Heart left ventricle (tissue), 16 donors: ENCODE measurements around the gene EVL. TPM values are rescaled to one million over a fixed set of nuclear protein-coding genes. Genes with fewer than 3 reads are reported as not detected.

Experiments
- ATAC-seq, 4 donors: fragments of 200-7000 bp; cut with Tn5 transposase; one replicate each; pipeline ENCODE4 v1.9.1; 2020 to 2022; ENCODE audit warnings: moderate library complexity in 4 of 4, mild to moderate bottlenecking in 3 of 4, moderate number of reproducible peaks in 1 of 4
- DNase-seq, 5 donors: peaks; one replicate each; pipeline ENCODE4 v3.0.0-alpha.2; 2020
- H3K27ac ChIP-seq, 12 donors: fragments of 200-600 bp; sonication (generic) in 4 of 12; one replicate each; pipeline versions ENCODE4 v1.5.0 to v1.8.0; 2016 to 2022; ENCODE audit warnings: mild to moderate bottlenecking in 2 of 12
- H3K27me3 ChIP-seq, 9 donors: fragments of 200-600 bp; sonication (generic) in 2 of 9; one replicate each; pipeline versions ENCODE4 v1.5.1 to v1.8.0; 2016 to 2022; ENCODE audit warnings: mild to moderate bottlenecking in 3 of 9
- H3K36me3 ChIP-seq, 9 donors: fragments of 200-600 bp; sonication (generic) in 2 of 9; one replicate each; pipeline versions ENCODE4 v1.5.0 to v1.8.0; 2018 to 2022; ENCODE audit warnings: mild to moderate bottlenecking in 2 of 9
- H3K4me1 ChIP-seq, 12 donors: fragments of 200-600 bp; sonication (generic) in 4 of 12; one replicate each; pipeline versions ENCODE4 v1.5.0 to v1.8.0; 2016 to 2022; ENCODE audit warnings: mild to moderate bottlenecking in 3 of 12
- H3K4me3 ChIP-seq, 12 donors: fragments of 200-600 bp; sonication (generic) in 4 of 12; one replicate each; pipeline versions ENCODE4 v1.5.0 to v1.8.0; 2017 to 2022; ENCODE audit warnings: mild to moderate bottlenecking in 9 of 12, moderate library complexity in 4 of 12
- H3K9me3 ChIP-seq, 12 donors: fragments of 200-600 bp; sonication (generic) in 4 of 12; one replicate each; pipeline versions ENCODE4 v1.5.0 to v1.8.0; 2016 to 2022; ENCODE audit warnings: mild to moderate bottlenecking in 1 of 12
- CTCF ChIP-seq, 12 donors: fragments of 200-600 bp; sonication (generic) in 4 of 12; IDR thresholded peaks; one replicate each; pipeline versions ENCODE4 v1.5.0 to v1.8.0; 2018 to 2022; ENCODE audit warnings: antibody characterized with exemption in 12 of 12, mild to moderate bottlenecking in 5 of 12
- POLR2A ChIP-seq, 2 donors: fragments of 450-650 bp; IDR thresholded peaks; one replicate each; pipeline ENCODE4 v1.6.1; 2017; ENCODE audit warnings: antibody characterized with exemption in 2 of 2, mild to moderate bottlenecking in 2 of 2, moderate library complexity in 2 of 2
- WGBS, 4 donors: extraction: QIAGEN DNeasy Blood & Tissue Kit in 2 of 4; methylation state at CpG; one replicate each; pipeline versions ENCODE4 v1.1.5 to v1.1.7; 2013 to 2018; 5-methylcytosine and 5-hydroxymethylcytosine counted together
- intact Hi-C, 10 donors: fragments of 100-400 bp; cut with DNase I; formaldehyde crosslinking; loops; one replicate each; pipeline versions ENCODE4 v1.11.1 to v1.14.2; 2022
- polyA plus RNA-seq, 2 donors: library from polyadenylated mRNA; stranded (reverse); fragments of 200-250 nt; gene quantifications; one replicate each; pipeline ENCODE4 v1.2.3, GENCODE V29; 2013
- total RNA-seq, 9 donors: library from RNA; depleted of rRNA in 2 of 9; stranded (reverse); fragments of >200 nt in 2 of 9; fragmentation: NEBNext Ultra II Directional in 3 of 9; extraction: Animal tissue kit (Norgen Biotek cat#: 25700) in 3 of 9; gene quantifications; one replicate each; pipeline versions ENCODE4 v1.1.0 to v1.2.4, GENCODE V29; 2016 to 2023
- donor health status: ischemic (EF 13 %, LVEDD 7.1; RV severe dilation, severe dysfunction).
- donor health status: healthy with polysubstance abuse.
- donor health status: DM: no; HTN: yes; CAD: no.
- donor health status: DM: no; HTN: no; CAD: no.
- donor health status: ischemic (EF 25% LVEDD 6.9; RV normal size, moderate dysfunction).
- donor health status: ischemic (EF 25% LVEDD 5.7; RV mildly dilated, moderate dysfunction).
- donor health status: healthy.
- donor health status: DM: yes; HTN: yes; CAD: no.
- donor health status: ischemic (EF 35%, LVEDD 5.7; RV mildly dilated, moderate dysfunction).
- donor health status: nonischemic (EF 11% LVEDD 7.7; RV severe dilation, severe dysfunction).
- donor health status: DM: yes; HTN: yes; CAD: no.
- donor health status: PGD.
- donor health status: ischemic (EF 29% LVEDD 5.4; RV normal size, mild dysfunction).
- donor health status: nonischemic (EF 23%, LVEDD 6.1; RV moderate dilation, normal function).

Gene EVL
- total and polyA plus RNA-seq, 11 donors = 23.8 to 116 (median 39.9) TPM

- no peak for ATAC-seq
- Histone ChIP-seq H3K9me3 (peaks cover 0 to 11% (median 6%) of the 10 kb centered on the region in 12 donors), H3K27me3 (peaks cover 0 to 8% (median 0%) of the 10 kb centered on the region in 9 donors), H3K4me1 (peaks cover 0 to 14% (median 0%) of the 10 kb centered on the region in 12 donors), H3K4me3 (no peak overlapping the region), H3K36me3 (no peaks in the 10 kb centered on the region), H3K27ac (no peak overlapping the region)
- intact Hi-C loops = no loop called here
- WGBS, 4 donors = 82 to 90% (median 86%) methylated on average over 9 to 12 of the region's 12 CpGs
- DNase-seq = no peak
- TF ChIP-seq CTCF (IDR thresholded peaks at IDR 0.05) (no peak), POLR2A (IDR thresholded peaks at IDR 0.05) (no peak)
Measured at GRCh38 chr14:100150932-100151587, 85.8 kb downstream of the EVL start.

GRCh38 chr14:100152091-100152490, 86.9 kb downstream of the EVL start:
- DNase-seq (no peak), ATAC-seq (no peak)
- H3K27me3 ChIP-seq = peaks cover 0 to 8% (median 0%) of the 10 kb centered on the region in 9 donors
- TF ChIP-seq POLR2A (IDR thresholded peaks at IDR 0.05) (no peak), CTCF (IDR thresholded peaks at IDR 0.05) (no peak)
- peaks cover 0 to 11% (median 6%) of the 10 kb centered on the region in 12 donors for H3K9me3 ChIP-seq
- H3K4me3 ChIP-seq = no peak overlapping the region
- intact Hi-C loops = no loop called here
- no peaks in the 10 kb centered on the region for H3K36me3 ChIP-seq
- peaks cover 0 to 8% (median 0%) of the 10 kb centered on the region in 12 donors for H3K4me1 ChIP-seq
- H3K27ac ChIP-seq = no peak overlapping the region
- 88 to 91% (median 90%) methylated on average over 10 of the region's 10 CpGs for WGBS, 4 donors

GRCh38 chr14:100153560-100153959, 88.3 kb downstream of the EVL start:
- no peak for ATAC-seq
- no peak for TF ChIP-seq POLR2A (IDR thresholded peaks at IDR 0.05)
- TF ChIP-seq CTCF (IDR thresholded peaks at IDR 0.05) = no peak
- peaks cover 0 to 1% (median 0%) of the 10 kb centered on the region in 12 donors for H3K4me1 ChIP-seq
- H3K4me3 ChIP-seq = no peak overlapping the region
- WGBS, 4 donors = 92 to 95% (median 94%) methylated on average over 6 of the region's 6 CpGs
- DNase-seq = no peak
- no peak overlapping the region for H3K27ac ChIP-seq
- H3K9me3 ChIP-seq = peaks cover 0 to 11% (median 6%) of the 10 kb centered on the region in 12 donors
- H3K27me3 ChIP-seq = peaks cover under 1 to 19% (median 6%) of the 10 kb centered on the region in 9 donors
- intact Hi-C loops = no loop called here
- H3K36me3 ChIP-seq = no peaks in the 10 kb centered on the region

- H3K4me3 ChIP-seq = no peak overlapping the region
- intact Hi-C loops = no loop called here
- DNase-seq (no peak), ATAC-seq (peak in 1 of 4 donors; percentile 11)
- 63 to 69% (median 68%) methylated on average over 8 of the region's 8 CpGs for WGBS, 4 donors
- no peak overlapping the region for H3K27ac ChIP-seq
- no peaks in the 10 kb centered on the region for H3K36me3 ChIP-seq
- TF ChIP-seq POLR2A (IDR thresholded peaks at IDR 0.05) (no peak), CTCF (IDR thresholded peaks at IDR 0.05) (peak in 11 of 12 donors; percentile 13 to 48 (median 43))
- peaks cover 0 to 11% (median 6%) of the 10 kb centered on the region in 12 donors for H3K9me3 ChIP-seq
- H3K27me3 ChIP-seq = peaks cover 16 to 35% (median 21%) of the 10 kb centered on the region in 9 donors
- H3K4me1 ChIP-seq = peaks cover 0 to 15% (median 7%) of the 10 kb centered on the region in 12 donors
Measured at GRCh38 chr14:100155049-100155621, 89.9 kb downstream of the EVL start.
